ENCODE results near the gene DIP2C.
"Not testable (repeated sequence)": the region's sequence is repeated elsewhere in the genome, so short reads cannot be mapped to it uniquely, and the experiment has no call there.

DIP2C gene

GRCh38 chr10:657816-658350, 31.6 kb downstream of the DIP2C start:
- DNase-seq (ENCODE audit: low spot score), result not testable (repeated sequence)

GRCh38 chr10:656883-657282, 32.6 kb downstream of the DIP2C start:
- DNase-seq (ENCODE audit: low spot score), result no peak

- DNase-seq (ENCODE audit: low spot score), result no peak
Measured at GRCh38 chr10:655184-655583, 34.3 kb downstream of the DIP2C start.

- no peak for DNase-seq (ENCODE audit: low spot score)
Measured at GRCh38 chr10:654647-654996, 34.8 kb downstream of the DIP2C start.

- DNase-seq (ENCODE audit: low spot score), result no peak
Measured at GRCh38 chr10:653991-654646, 35.3 kb downstream of the DIP2C start.

GRCh38 chr10:652832-653459, 36.5 kb downstream of the DIP2C start:
- DNase-seq (ENCODE audit: low spot score), result not testable (repeated sequence)

GRCh38 chr10:652233-652632, 37.2 kb downstream of the DIP2C start:
- no peak for DNase-seq (ENCODE audit: low spot score)

GRCh38 chr10:651692-652091, 37.8 kb downstream of the DIP2C start:
- DNase-seq (ENCODE audit: low spot score), result no peak

- no peak for DNase-seq (ENCODE audit: low spot score)
Measured at GRCh38 chr10:650886-651615, 38.4 kb downstream of the DIP2C start.

- DNase-seq (ENCODE audit: low spot score), result no peak
Measured at GRCh38 chr10:650441-650851, 39.0 kb downstream of the DIP2C start.

GRCh38 chr10:649798-650440, 39.5 kb downstream of the DIP2C start:
- no peak for DNase-seq (ENCODE audit: low spot score)

GRCh38 chr10:649445-649797, 40.0 kb downstream of the DIP2C start:
- DNase-seq (ENCODE audit: low spot score), result no peak

GRCh38 chr10:647019-647418, 42.4 kb downstream of the DIP2C start:
- DNase-seq (ENCODE audit: low spot score), result not testable (repeated sequence)

GRCh38 chr10:646118-646524, 43.3 kb downstream of the DIP2C start:
- DNase-seq (ENCODE audit: low spot score), result no peak

- no peak for DNase-seq (ENCODE audit: low spot score)
Measured at GRCh38 chr10:644943-645334, 44.5 kb downstream of the DIP2C start.

- no peak for DNase-seq (ENCODE audit: low spot score)
Measured at GRCh38 chr10:644076-644942, 45.2 kb downstream of the DIP2C start.

- DNase-seq (ENCODE audit: low spot score), result no peak
Measured at GRCh38 chr10:642186-642890, 47.1 kb downstream of the DIP2C start.

GRCh38 chr10:641149-642010, 48.1 kb downstream of the DIP2C start:
- DNase-seq (ENCODE audit: low spot score), result no peak

- DNase-seq (ENCODE audit: low spot score), result no peak
Measured at GRCh38 chr10:640673-641045, 48.8 kb downstream of the DIP2C start.
